ENCODE data around the gene MAGI1.

DNA sequence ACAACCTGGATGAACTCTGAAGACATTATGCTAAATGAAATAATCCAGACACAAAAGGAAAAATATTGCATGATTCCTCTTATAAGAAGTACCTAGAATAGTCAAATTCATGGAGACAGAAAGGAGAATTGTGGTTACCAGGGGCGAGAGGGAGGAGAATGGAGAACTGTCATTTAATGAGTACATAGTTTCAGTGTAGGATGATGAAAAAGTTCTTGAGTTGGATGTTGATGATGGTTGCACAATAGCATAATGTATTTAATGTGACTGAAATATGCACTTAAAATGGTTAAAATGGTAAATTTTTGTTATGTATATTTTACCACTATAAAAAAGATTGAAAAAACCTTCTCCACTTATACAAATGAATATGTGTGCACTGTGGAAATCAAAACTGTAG is 469.6 kb downstream of the MAGI1 start:
- TF ChIP-seq, protein P1, sequence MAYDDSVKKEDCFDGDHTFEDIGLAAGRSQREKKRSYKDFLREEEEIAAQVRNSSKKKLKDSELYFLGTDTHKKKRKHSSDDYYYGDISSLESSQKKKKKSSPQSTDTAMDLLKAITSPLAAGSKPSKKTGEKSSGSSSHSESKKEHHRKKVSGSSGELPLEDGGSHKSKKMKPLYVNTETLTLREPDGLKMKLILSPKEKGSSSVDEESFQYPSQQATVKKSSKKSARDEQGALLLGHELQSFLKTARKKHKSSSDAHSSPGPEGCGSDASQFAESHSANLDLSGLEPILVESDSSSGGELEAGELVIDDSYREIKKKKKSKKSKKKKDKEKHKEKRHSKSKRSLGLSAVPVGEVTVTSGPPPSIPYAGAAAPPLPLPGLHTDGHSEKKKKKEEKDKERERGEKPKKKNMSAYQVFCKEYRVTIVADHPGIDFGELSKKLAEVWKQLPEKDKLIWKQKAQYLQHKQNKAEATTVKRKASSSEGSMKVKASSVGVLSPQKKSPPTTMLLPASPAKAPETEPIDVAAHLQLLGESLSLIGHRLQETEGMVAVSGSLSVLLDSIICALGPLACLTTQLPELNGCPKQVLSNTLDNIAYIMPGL (CRISPR knock-in tag; IDR thresholded peaks at IDR 0.05), result no peak
- TF ChIP-seq, protein P2, sequence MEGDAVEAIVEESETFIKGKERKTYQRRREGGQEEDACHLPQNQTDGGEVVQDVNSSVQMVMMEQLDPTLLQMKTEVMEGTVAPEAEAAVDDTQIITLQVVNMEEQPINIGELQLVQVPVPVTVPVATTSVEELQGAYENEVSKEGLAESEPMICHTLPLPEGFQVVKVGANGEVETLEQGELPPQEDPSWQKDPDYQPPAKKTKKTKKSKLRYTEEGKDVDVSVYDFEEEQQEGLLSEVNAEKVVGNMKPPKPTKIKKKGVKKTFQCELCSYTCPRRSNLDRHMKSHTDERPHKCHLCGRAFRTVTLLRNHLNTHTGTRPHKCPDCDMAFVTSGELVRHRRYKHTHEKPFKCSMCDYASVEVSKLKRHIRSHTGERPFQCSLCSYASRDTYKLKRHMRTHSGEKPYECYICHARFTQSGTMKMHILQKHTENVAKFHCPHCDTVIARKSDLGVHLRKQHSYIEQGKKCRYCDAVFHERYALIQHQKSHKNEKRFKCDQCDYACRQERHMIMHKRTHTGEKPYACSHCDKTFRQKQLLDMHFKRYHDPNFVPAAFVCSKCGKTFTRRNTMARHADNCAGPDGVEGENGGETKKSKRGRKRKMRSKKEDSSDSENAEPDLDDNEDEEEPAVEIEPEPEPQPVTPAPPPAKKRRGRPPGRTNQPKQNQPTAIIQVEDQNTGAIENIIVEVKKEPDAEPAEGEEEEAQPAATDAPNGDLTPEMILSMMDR (IDR thresholded peaks at IDR 0.05), result no peak
- TF ChIP-seq TEAD1 (CRISPR knock-in tag; IDR thresholded peaks at IDR 0.05) (no peak), EMX1 (CRISPR knock-in tag; IDR thresholded peaks at IDR 0.05) (no peak), ATF1 (CRISPR knock-in tag; IDR thresholded peaks at IDR 0.05) (no peak), SMAD3 (CRISPR knock-in tag; IDR thresholded peaks at IDR 0.05; ENCODE audit: borderline replicate concordance) (no peak), NFYB (CRISPR knock-in tag; conservative IDR thresholded peaks at IDR 0.05; ENCODE audit: low read depth) (no peak), PRRX2 (CRISPR knock-in tag; IDR thresholded peaks at IDR 0.05) (no peak), TEAD4 (CRISPR knock-in tag; IDR thresholded peaks at IDR 0.05) (no peak)
- TF ChIP-seq, protein P3, sequence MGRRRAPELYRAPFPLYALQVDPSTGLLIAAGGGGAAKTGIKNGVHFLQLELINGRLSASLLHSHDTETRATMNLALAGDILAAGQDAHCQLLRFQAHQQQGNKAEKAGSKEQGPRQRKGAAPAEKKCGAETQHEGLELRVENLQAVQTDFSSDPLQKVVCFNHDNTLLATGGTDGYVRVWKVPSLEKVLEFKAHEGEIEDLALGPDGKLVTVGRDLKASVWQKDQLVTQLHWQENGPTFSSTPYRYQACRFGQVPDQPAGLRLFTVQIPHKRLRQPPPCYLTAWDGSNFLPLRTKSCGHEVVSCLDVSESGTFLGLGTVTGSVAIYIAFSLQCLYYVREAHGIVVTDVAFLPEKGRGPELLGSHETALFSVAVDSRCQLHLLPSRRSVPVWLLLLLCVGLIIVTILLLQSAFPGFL (CRISPR knock-in tag; IDR thresholded peaks at IDR 0.05; ENCODE audit: borderline replicate concordance), result no peak

All from WTC11 (cell line).